ENCODE results near the gene CLDN3. TPM values are rescaled to one million over a fixed set of nuclear protein-coding genes. Genes with fewer than 3 reads are reported as not detected.

The CLDN3 gene, protein sequence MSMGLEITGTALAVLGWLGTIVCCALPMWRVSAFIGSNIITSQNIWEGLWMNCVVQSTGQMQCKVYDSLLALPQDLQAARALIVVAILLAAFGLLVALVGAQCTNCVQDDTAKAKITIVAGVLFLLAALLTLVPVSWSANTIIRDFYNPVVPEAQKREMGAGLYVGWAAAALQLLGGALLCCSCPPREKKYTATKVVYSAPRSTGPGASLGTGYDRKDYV
- total RNA-seq = not detected
- not detected for total RNA-seq (2013)

DNA sequence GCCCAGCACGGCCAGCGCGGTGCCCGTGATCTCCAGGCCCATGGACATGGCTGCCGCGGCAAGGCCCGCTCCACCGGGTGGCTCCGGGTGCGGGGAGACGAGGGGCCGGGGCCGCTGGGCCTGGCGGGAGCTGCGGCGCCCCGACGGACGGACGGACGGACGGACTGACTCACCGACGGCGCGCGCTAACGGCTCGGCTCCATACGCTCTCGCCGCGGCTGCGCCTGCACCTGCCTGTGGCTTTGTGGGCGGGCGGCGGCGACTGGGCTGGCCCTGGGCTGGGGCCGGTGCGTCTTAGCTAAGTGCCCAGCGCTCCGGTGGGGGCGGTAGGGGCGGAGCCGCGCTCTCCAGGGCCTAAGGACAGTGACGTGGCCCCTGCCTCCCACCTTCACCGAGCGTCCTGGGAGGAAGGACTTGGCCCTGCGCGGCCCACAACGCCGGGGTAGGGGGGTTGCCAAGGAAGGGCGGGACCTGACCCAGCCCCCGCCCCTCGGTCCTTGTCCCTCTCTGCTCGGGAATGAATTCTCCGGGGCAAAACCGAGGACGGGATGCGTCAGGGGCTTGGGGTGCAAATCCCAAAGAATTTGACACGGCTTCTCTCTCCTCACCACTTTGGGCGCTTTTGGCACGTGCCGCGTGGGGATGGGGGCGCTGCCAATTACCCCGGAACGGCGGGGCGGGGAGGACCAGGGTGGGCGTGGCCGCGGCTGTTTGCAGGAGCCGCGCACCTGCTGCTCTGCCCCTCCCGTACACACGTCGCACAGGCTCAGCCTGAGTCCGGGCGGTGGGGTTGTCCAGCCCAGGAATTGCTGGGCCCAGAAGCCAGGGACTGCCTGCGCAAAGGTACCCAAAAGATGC, at the start of gene CLDN3:
CLDN3 (minus strand) TSS at position 269 of the 858 bp plus-strand sequence; CDS start at position 48, 221 bp downstream.
- no peak within 1 kb of the TSS for H3K27ac Mint-ChIP-seq
- H3K36me3 Mint-ChIP-seq = no peaks in the 10 kb centered on the region
- DNase-seq (peak in 1 of 2 donors; percentile 11), ATAC-seq (no peak)
- TF ChIP-seq, protein P1, sequence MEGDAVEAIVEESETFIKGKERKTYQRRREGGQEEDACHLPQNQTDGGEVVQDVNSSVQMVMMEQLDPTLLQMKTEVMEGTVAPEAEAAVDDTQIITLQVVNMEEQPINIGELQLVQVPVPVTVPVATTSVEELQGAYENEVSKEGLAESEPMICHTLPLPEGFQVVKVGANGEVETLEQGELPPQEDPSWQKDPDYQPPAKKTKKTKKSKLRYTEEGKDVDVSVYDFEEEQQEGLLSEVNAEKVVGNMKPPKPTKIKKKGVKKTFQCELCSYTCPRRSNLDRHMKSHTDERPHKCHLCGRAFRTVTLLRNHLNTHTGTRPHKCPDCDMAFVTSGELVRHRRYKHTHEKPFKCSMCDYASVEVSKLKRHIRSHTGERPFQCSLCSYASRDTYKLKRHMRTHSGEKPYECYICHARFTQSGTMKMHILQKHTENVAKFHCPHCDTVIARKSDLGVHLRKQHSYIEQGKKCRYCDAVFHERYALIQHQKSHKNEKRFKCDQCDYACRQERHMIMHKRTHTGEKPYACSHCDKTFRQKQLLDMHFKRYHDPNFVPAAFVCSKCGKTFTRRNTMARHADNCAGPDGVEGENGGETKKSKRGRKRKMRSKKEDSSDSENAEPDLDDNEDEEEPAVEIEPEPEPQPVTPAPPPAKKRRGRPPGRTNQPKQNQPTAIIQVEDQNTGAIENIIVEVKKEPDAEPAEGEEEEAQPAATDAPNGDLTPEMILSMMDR (IDR thresholded peaks at IDR 0.05) = no peak
- WGBS (ENCODE audit: insufficient coverage) = 3% methylated on average over 82 of the region's 82 CpGs
- intact Hi-C loops (cut with micrococcal nuclease) = no loop called here
- no peaks in the 10 kb centered on the region for H3K9me3 ChIP-seq (ENCODE audit: control insufficient read depth, insufficient read depth, low read length)
- no peaks in the 10 kb centered on the region for H3K4me1 Mint-ChIP-seq
- no peaks in the 10 kb centered on the region for H3K9me3 Mint-ChIP-seq
- no peak within 1 kb of the TSS for H3K4me3 ChIP-seq (ENCODE audit: low read length)
- H3K27me3 ChIP-seq (ENCODE audit: control insufficient read depth, insufficient read depth, low read length) = peaks cover 17% of the 10 kb centered on the region
- H3K4me3 Mint-ChIP-seq = no peak within 1 kb of the TSS
- peaks cover 21 to 28% of the 10 kb centered on the region in 2 donors for H3K27me3 Mint-ChIP-seq (ENCODE audit: low read depth in 2 of 2)
- no peaks in the 10 kb centered on the region for H3K36me3 ChIP-seq (ENCODE audit: control insufficient read depth, insufficient read depth, low read length)
- H3K4me1 ChIP-seq (ENCODE audit: control insufficient read depth, insufficient read depth, low read length) = peaks cover 7% of the 10 kb centered on the region
- H3K27ac ChIP-seq (ENCODE audit: low read length) = no peak within 1 kb of the TSS

DNA sequence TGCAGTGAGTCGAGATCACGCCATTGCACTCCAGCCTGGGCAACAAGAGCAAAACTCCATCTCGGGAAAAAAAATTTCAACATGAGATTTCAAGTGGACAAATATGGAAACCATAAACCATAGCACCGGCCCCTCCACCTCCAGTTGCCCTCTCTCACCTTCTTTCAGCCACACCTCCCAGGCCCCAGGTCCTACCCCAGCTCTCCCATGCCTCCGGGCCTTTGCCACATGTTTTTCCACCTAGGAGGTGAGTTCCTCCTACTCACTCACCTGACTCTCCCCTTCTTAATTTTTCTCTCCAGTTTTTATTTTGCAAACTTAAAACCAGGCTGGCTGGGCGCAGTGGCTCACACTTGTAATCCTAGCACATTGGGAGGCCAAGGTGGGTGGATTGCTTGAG, 47.1 kb upstream of the CLDN3 start:
- Histone ChIP-seq H3K27me3 (ENCODE audit: control insufficient read depth, insufficient read depth, low read length) (no peaks in the 10 kb centered on the region), H3K4me1 (ENCODE audit: control insufficient read depth, insufficient read depth, low read length) (no peaks in the 10 kb centered on the region), H3K36me3 (ENCODE audit: control insufficient read depth, insufficient read depth, low read length) (no peaks in the 10 kb centered on the region), H3K9me3 (ENCODE audit: control insufficient read depth, insufficient read depth, low read length) (no peaks in the 10 kb centered on the region), H3K27ac (ENCODE audit: low read length) (no peak overlapping the region), H3K4me3 (ENCODE audit: low read length) (no peak overlapping the region)
- no peaks in the 10 kb centered on the region for H3K9me3 Mint-ChIP-seq
- H3K4me3 Mint-ChIP-seq = no peak overlapping the region
- 91% methylated on average over 6 of the region's 6 CpGs for WGBS (ENCODE audit: insufficient coverage)
- intact Hi-C loops (cut with micrococcal nuclease) = no loop called here
- peaks cover 0 to 6% of the 10 kb centered on the region in 2 donors for H3K27me3 Mint-ChIP-seq (ENCODE audit: low read depth in 2 of 2)
- TF ChIP-seq, protein P1 (IDR thresholded peaks at IDR 0.05) = no peak
- no peaks in the 10 kb centered on the region for H3K4me1 Mint-ChIP-seq
- DNase-seq (no peak), ATAC-seq (no peak)
- no peak overlapping the region for H3K27ac Mint-ChIP-seq
- no peaks in the 10 kb centered on the region for H3K36me3 Mint-ChIP-seq

DNA sequence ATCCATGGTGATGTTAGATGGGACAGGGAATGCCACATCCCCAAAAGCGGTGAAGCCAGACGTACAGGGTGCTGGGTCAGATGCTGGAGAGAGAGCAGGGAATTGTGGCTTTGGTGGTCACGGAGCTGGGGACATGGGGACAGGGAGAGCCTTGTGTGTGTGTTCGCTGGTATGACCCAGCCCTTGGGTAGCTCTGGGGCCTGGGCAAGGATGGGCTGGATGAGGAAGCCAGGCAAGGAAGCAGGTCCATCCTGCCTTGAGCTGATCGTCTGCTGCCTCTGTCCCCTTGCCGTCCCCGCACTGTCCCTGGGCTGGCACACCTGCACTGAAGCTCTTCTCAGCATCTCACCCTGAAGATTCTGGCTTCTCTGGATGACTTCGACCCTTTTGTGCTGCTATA, 45.4 kb upstream of the CLDN3 start:
- Mint-ChIP-seq H3K4me1 (no peaks in the 10 kb centered on the region), H3K9me3 (no peaks in the 10 kb centered on the region), H3K36me3 (no peaks in the 10 kb centered on the region), H3K27me3 (ENCODE audit: low read depth in 2 of 2) (peaks cover 0 to 3% of the 10 kb centered on the region in 2 donors), H3K4me3 (no peak overlapping the region), H3K27ac (no peak overlapping the region)
- H3K27me3 ChIP-seq (ENCODE audit: control insufficient read depth, insufficient read depth, low read length) = no peaks in the 10 kb centered on the region
- no peak overlapping the region for H3K4me3 ChIP-seq (ENCODE audit: low read length)
- H3K27ac ChIP-seq (ENCODE audit: low read length) = no peak overlapping the region
- TF ChIP-seq, protein P1 (IDR thresholded peaks at IDR 0.05) = no peak
- H3K4me1 ChIP-seq (ENCODE audit: control insufficient read depth, insufficient read depth, low read length) = no peaks in the 10 kb centered on the region
- ATAC-seq (no peak), DNase-seq (no peak)
- 82% methylated on average over 8 of the region's 8 CpGs for WGBS (ENCODE audit: insufficient coverage)
- H3K36me3 ChIP-seq (ENCODE audit: control insufficient read depth, insufficient read depth, low read length) = no peaks in the 10 kb centered on the region
- H3K9me3 ChIP-seq (ENCODE audit: control insufficient read depth, insufficient read depth, low read length) = no peaks in the 10 kb centered on the region
- intact Hi-C loops (cut with micrococcal nuclease) = no loop called here
